ENCODE results near the gene SPHK1. TPM values are rescaled to one million over a fixed set of nuclear protein-coding genes. Genes with fewer than 3 reads are reported as not detected.

Gene SPHK1
- total and polyA plus RNA-seq, 2 experiments from 2014 or later, result 72.3 to 113 TPM

- WGBS, 2 experiments (ENCODE audit: low coverage in 1 of 2, low lambda C conversion rate in 2 of 2, missing lambda C conversion rate in 2 of 2), result 14 to 18% methylated on average over 49 to 51 of the region's 52 CpGs
- Histone ChIP-seq H3K9me2 (ENCODE audit: insufficient read depth) (no peaks in the 10 kb centered on the region), H3K9ac (peak overlapping the region; percentile 99), H3K36me3 (ENCODE audit: low read depth) (peaks cover 9% of the 10 kb centered on the region; the same call in 1 of the 2 replicates), H3F3A (ENCODE audit: insufficient read depth) (peaks cover 27% of the 10 kb centered on the region), H3K4me2 (ENCODE audit: unreplicated experiment) (peak overlapping the region; percentile 90), H3K4me3 (peak overlapping the region; percentile 83), H3K27ac (peak overlapping the region; percentile 96), H2AFZ (no peak overlapping the region), H3K27me3 (replicated peaks; ENCODE audit: insufficient read depth) (no peaks in the 10 kb centered on the region), H3K4me1 (ENCODE audit: insufficient read depth) (peaks cover 22% of the 10 kb centered on the region), H3K79me2 (ENCODE audit: insufficient read depth) (peaks cover 47% of the 10 kb centered on the region), H4K20me1 (ENCODE audit: insufficient read depth) (no peaks in the 10 kb centered on the region), H3K9me3 (ENCODE audit: low read depth) (no peaks in the 10 kb centered on the region)
- no peak for TF ChIP-seq EZH2 (IDR thresholded peaks at IDR 0.05; ENCODE audit: insufficient read depth, poor library complexity, severe bottlenecking)
- no peak for TF ChIP-seq EZH2phosphoT487 (IDR thresholded peaks at IDR 0.05; ENCODE audit: insufficient read depth, low read depth)
- in situ Hi-C loops (cut with MboI), result no loop called here
- peak; percentile 92 for DNase-seq
These were observed 1.7 kb downstream of the SPHK1 start for GRCh38 chr17:76385892-76386786.

- Histone ChIP-seq H2AFZ (no peak overlapping the region), H3K4me1 (ENCODE audit: insufficient read depth) (peaks cover 14% of the 10 kb centered on the region), H3K9me3 (ENCODE audit: low read depth) (no peaks in the 10 kb centered on the region), H3F3A (ENCODE audit: insufficient read depth) (peaks cover 27% of the 10 kb centered on the region), H3K9me2 (ENCODE audit: insufficient read depth) (no peaks in the 10 kb centered on the region), H3K27me3 (replicated peaks; ENCODE audit: insufficient read depth) (no peaks in the 10 kb centered on the region), H3K27ac (peak overlapping the region; percentile 96), H3K9ac (peak overlapping the region; percentile 99), H3K79me2 (ENCODE audit: insufficient read depth) (peaks cover 37% of the 10 kb centered on the region), H3K4me2 (ENCODE audit: unreplicated experiment) (peak overlapping the region; percentile 90), H4K20me1 (ENCODE audit: insufficient read depth) (no peaks in the 10 kb centered on the region), H3K36me3 (ENCODE audit: low read depth) (peaks cover 9% of the 10 kb centered on the region; the same call in 1 of the 2 replicates), H3K4me3 (peak overlapping the region; percentile 83)
- no peak for TF ChIP-seq EZH2phosphoT487 (IDR thresholded peaks at IDR 0.05; ENCODE audit: insufficient read depth, low read depth)
- no peak for TF ChIP-seq EZH2 (IDR thresholded peaks at IDR 0.05; ENCODE audit: insufficient read depth, poor library complexity, severe bottlenecking)
- in situ Hi-C loops (cut with MboI), result no loop called here
- DNase-seq, result no peak
- WGBS, 2 experiments (ENCODE audit: low coverage in 1 of 2, low lambda C conversion rate in 2 of 2, missing lambda C conversion rate in 2 of 2), result 88 to 92% methylated on average over 30 to 31 of the region's 31 CpGs
These were observed 2.8 kb downstream of the SPHK1 start for GRCh38 chr17:76386966-76387765.

GRCh38 chr17:76388966-76389888 lies 4.8 kb downstream of the SPHK1 start:
- no peak for TF ChIP-seq EZH2 (IDR thresholded peaks at IDR 0.05; ENCODE audit: insufficient read depth, poor library complexity, severe bottlenecking)
- TF ChIP-seq EZH2phosphoT487 (IDR thresholded peaks at IDR 0.05; ENCODE audit: insufficient read depth, low read depth), result no peak
- in situ Hi-C loops (cut with MboI), result no loop called here
- Histone ChIP-seq H3K4me2 (ENCODE audit: unreplicated experiment) (no peak overlapping the region), H3K79me2 (ENCODE audit: insufficient read depth) (peaks cover 37% of the 10 kb centered on the region), H3K9me3 (ENCODE audit: low read depth) (no peaks in the 10 kb centered on the region), H3K27ac (peak overlapping the region; percentile 19), H3K4me3 (no peak overlapping the region), H3K9me2 (ENCODE audit: insufficient read depth) (no peaks in the 10 kb centered on the region), H3K9ac (0 out of 2 replicates have a peak overlapping the region, but pooled peaks have one; percentile 24), H3F3A (ENCODE audit: insufficient read depth) (peaks cover 27% of the 10 kb centered on the region), H3K36me3 (ENCODE audit: low read depth) (peaks cover 9% of the 10 kb centered on the region; the same call in 1 of the 2 replicates), H2AFZ (no peak overlapping the region), H3K27me3 (replicated peaks; ENCODE audit: insufficient read depth) (no peaks in the 10 kb centered on the region), H4K20me1 (ENCODE audit: insufficient read depth) (no peaks in the 10 kb centered on the region), H3K4me1 (ENCODE audit: insufficient read depth) (peaks cover 10% of the 10 kb centered on the region)
- DNase-seq, result peak; percentile 48
- WGBS, 2 experiments (ENCODE audit: low coverage in 1 of 2, low lambda C conversion rate in 2 of 2, missing lambda C conversion rate in 2 of 2), result 78 to 80% methylated on average over 16 of the region's 16 CpGs
